ENCODE results near the gene MEIS2.

DNA sequence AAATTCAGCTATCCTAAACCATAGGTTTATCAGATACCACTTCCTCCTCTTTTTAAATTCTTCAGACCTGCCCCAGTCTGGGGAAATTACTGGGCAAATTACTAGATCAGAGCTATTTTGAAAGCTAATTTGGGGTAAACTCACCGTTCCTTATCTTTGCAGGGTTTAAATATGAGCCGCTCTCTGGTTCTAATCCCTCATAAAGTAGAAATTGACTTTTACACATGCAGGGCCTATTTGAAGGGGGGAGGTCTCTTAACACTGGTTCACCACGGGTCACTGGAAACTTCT lies 11.0 kb upstream of the MEIS2 start:
- TF ChIP-seq, protein P1, sequence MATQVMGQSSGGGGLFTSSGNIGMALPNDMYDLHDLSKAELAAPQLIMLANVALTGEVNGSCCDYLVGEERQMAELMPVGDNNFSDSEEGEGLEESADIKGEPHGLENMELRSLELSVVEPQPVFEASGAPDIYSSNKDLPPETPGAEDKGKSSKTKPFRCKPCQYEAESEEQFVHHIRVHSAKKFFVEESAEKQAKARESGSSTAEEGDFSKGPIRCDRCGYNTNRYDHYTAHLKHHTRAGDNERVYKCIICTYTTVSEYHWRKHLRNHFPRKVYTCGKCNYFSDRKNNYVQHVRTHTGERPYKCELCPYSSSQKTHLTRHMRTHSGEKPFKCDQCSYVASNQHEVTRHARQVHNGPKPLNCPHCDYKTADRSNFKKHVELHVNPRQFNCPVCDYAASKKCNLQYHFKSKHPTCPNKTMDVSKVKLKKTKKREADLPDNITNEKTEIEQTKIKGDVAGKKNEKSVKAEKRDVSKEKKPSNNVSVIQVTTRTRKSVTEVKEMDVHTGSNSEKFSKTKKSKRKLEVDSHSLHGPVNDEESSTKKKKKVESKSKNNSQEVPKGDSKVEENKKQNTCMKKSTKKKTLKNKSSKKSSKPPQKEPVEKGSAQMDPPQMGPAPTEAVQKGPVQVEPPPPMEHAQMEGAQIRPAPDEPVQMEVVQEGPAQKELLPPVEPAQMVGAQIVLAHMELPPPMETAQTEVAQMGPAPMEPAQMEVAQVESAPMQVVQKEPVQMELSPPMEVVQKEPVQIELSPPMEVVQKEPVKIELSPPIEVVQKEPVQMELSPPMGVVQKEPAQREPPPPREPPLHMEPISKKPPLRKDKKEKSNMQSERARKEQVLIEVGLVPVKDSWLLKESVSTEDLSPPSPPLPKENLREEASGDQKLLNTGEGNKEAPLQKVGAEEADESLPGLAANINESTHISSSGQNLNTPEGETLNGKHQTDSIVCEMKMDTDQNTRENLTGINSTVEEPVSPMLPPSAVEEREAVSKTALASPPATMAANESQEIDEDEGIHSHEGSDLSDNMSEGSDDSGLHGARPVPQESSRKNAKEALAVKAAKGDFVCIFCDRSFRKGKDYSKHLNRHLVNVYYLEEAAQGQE (IDR thresholded peaks at IDR 0.05; ENCODE audit: unreplicated experiment) = no peak
- TF ChIP-seq, protein P2, sequence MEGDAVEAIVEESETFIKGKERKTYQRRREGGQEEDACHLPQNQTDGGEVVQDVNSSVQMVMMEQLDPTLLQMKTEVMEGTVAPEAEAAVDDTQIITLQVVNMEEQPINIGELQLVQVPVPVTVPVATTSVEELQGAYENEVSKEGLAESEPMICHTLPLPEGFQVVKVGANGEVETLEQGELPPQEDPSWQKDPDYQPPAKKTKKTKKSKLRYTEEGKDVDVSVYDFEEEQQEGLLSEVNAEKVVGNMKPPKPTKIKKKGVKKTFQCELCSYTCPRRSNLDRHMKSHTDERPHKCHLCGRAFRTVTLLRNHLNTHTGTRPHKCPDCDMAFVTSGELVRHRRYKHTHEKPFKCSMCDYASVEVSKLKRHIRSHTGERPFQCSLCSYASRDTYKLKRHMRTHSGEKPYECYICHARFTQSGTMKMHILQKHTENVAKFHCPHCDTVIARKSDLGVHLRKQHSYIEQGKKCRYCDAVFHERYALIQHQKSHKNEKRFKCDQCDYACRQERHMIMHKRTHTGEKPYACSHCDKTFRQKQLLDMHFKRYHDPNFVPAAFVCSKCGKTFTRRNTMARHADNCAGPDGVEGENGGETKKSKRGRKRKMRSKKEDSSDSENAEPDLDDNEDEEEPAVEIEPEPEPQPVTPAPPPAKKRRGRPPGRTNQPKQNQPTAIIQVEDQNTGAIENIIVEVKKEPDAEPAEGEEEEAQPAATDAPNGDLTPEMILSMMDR (conservative IDR thresholded peaks at IDR 0.05; ENCODE audit: low read depth in 2 of 2) = no peak
- TF ChIP-seq CREB1 (CRISPR knock-in tag; IDR thresholded peaks at IDR 0.05; ENCODE audit: low read depth) = no peak
- TF ChIP-seq, protein P3, sequence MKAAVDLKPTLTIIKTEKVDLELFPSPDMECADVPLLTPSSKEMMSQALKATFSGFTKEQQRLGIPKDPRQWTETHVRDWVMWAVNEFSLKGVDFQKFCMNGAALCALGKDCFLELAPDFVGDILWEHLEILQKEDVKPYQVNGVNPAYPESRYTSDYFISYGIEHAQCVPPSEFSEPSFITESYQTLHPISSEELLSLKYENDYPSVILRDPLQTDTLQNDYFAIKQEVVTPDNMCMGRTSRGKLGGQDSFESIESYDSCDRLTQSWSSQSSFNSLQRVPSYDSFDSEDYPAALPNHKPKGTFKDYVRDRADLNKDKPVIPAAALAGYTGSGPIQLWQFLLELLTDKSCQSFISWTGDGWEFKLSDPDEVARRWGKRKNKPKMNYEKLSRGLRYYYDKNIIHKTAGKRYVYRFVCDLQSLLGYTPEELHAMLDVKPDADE (IDR thresholded peaks at IDR 0.05) = no peak
- TF ChIP-seq POLR2AphosphoS5 (IDR thresholded peaks at IDR 0.05; ENCODE audit: low read depth) = no peak
- TF ChIP-seq EZH2phosphoT487 (IDR thresholded peaks at IDR 0.05; ENCODE audit: unreplicated experiment) = no peak
- TF ChIP-seq EZH2 (IDR thresholded peaks at IDR 0.05; ENCODE audit: low read depth, unreplicated experiment) = peak; percentile 19
- no peak for TF ChIP-seq STAT1 (IDR thresholded peaks at IDR 0.05; ENCODE audit: unreplicated experiment)
- no peak for TF ChIP-seq JUNB (IDR thresholded peaks at IDR 0.05; ENCODE audit: unreplicated experiment)
- TF ChIP-seq NANOG (IDR thresholded peaks at IDR 0.05; ENCODE audit: borderline replicate concordance) = no peak; the same call in 1 of the 2 replicates
- no peak for TF ChIP-seq ZNF331 (CRISPR knock-in tag; IDR thresholded peaks at IDR 0.05; ENCODE audit: low read depth)
